Activated CD8-positive, alpha-beta memory T cell treated with anti-CD3 and anti-CD28 coated beads for 36 hours (primary cell): ENCODE data around the gene PRDX6. TPM values are rescaled to one million over a fixed set of nuclear protein-coding genes. Genes with fewer than 3 reads are reported as not detected.

Experiments
- CTCF ChIA-PET: fragments of 350-600 bp; sonication (Branson Sonifier 250); formaldehyde crosslinking; loops from one replicate; lab custom pipeline; 2021; ENCODE audit warnings: antibody characterized with exemption; lab: Charles Lee
- POLR2A ChIA-PET: fragments of 350-600 bp; sonication (Branson Sonifier 250); formaldehyde crosslinking; loops from one replicate; lab custom pipeline; 2021; ENCODE audit warnings: antibody characterized with exemption; lab: Charles Lee
- total RNA-seq, 2 experiments: library from RNA; stranded (reverse); gene quantifications; one replicate each; pipeline ENCODE4 v1.2.3, GENCODE V29; 2021

Gene PRDX6, protein sequence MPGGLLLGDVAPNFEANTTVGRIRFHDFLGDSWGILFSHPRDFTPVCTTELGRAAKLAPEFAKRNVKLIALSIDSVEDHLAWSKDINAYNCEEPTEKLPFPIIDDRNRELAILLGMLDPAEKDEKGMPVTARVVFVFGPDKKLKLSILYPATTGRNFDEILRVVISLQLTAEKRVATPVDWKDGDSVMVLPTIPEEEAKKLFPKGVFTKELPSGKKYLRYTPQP
- total RNA-seq = 100 to 1,000 TPM; 148 to 153 TPM

DNA sequence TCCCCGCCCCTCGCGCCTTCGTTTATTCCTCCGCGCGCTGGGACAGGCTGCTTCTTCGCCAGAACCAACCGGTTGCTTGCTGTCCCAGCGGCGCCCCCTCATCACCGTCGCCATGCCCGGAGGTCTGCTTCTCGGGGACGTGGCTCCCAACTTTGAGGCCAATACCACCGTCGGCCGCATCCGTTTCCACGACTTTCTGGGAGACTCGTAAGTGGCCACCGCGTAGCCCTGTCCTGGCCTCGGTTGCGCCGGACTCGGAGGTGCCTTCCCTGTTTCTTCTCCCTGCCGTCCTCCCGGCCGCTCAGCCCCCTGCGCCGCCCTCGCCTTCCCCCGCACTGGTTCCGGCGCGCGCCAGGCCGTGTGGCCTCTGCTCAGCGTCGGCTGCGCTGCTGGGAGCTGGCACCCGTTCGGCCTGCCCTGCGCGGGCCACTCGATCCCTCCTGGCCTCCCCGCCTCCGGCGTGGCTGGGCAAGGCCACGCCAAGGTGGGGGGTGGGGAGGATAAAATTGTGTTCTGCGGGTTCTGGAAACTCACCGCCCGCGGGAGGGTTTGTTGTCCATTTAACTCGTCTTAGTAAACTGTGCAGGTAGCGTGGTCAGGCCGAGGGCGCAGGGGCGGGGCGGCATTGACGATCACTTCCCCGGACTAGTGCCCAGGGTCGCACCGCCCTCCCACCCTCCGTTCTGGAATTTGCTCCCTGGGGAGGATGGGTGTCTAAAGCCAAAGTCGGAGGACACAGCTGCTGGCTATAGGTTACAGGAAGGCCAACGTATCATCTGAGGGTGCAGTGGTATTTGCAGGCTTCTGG is at the start of gene PRDX6:
TSS of gene PRDX6 (plus strand) at position 50 of the 808 bp plus-strand sequence. CDS start at position 113, 63 bp downstream.
- POLR2A ChIA-PET = interaction anchor here (0.6 to 2.4 kb wide), 6 partner anchors 48 to 393 kb away, joined by 3 to 12 read pairs (median 6); partner anchors contain the start of genes CENPL, DARS2, GAS5 and KLHL20

DNA sequence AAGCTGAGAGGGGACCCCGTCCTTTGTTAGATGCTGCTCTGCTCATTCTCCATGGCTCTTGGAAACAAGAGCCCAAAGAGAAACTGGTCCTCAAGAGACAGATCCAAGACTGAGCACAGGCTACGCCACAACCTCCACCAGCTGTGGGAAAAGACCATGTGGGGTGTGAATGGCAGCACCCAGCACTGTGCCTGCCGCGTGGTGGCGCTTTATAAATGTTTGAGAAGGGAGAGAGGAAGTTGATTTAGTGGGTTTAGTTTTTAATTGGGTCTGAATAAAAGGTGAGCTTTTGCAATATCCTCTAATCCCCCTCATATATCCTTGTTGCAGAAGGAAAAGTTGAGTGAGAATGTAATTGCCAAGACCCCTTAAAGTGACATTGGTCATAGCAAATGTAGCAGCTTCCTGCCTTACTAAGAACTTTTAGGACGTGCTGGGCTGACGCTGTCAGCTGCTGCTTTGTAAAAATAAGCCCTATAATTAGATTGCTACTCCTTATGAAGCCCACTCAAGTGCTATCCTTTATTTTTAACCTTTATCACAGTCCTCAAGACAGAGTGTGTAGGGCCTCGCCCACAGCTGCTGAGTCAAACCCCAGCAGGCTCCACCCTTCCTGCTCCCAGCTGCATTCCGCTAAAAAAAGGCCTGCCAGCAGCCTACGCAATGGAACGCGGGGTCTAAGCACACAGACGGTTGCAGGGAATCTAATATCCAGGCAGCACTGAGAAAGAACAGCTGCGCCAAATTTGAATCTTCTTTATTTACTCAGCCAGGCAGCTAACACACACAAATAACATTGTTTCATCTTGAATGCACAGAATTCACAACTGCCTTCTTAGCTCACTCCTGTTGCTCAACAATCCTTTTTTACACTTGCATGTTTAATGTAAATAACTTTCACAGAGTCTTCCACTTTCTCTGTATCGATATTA is 47.4 kb upstream of the PRDX6 start:
- POLR2A ChIA-PET = interaction anchor here (1.3 to 1.9 kb wide), 2 partner anchors 47 to 394 kb away, joined by 7 to 9 read pairs; partner anchors contain the start of genes CENPL and DARS2
- CTCF ChIA-PET = interaction anchor here (0.5 to 3.5 kb wide), 12 partner anchors 9 to 685 kb away, joined by 3 to 23 read pairs (median 4); partner anchors contain the start of genes CENPL, DARS2, KLHL20 and PRDX6

More for the DNA sequence above, at the start of gene PRDX6:
- CTCF ChIA-PET = interaction anchor here (1.4 to 3.3 kb wide), 2 partner anchors 18 to 47 kb away, joined by 4 to 23 read pairs; no protein-coding TSS in a partner anchor

DNA sequence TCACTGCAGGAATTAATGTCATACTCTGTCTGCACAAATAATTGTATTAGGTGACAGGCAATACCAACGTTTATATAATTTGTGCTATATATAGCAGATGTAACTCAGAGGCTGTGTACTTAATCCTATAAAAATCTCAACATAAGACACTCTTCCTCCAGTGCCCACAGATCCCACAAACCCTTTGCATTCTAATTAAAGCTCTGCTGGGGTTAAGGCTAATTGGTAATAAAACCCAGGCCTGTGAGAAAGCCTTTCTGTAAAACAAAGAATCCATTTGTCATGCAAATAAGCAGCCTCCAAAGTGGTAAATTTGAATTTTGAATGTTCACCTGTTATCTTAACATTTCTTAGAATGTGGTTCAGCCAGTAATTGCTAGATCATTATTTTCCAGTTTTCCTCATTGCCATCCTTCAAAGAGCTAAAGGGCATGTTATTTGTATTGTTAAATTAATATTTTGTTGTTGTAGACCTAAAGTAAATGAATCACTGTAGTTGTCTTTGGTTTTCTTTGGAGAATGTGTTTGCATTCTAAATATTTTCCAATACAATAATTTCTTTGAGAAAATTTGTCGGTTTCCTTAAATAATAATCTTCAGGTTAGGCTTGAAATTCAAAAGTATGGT is 46.3 kb upstream of the PRDX6 start:
- POLR2A ChIA-PET = no interaction called here
- CTCF ChIA-PET = interaction anchor here (0.8 to 3.5 kb wide), 7 partner anchors 9 to 686 kb away, joined by 3 to 23 read pairs (median 4); partner anchors contain the start of genes CENPL, DARS2 and PRDX6

DNA sequence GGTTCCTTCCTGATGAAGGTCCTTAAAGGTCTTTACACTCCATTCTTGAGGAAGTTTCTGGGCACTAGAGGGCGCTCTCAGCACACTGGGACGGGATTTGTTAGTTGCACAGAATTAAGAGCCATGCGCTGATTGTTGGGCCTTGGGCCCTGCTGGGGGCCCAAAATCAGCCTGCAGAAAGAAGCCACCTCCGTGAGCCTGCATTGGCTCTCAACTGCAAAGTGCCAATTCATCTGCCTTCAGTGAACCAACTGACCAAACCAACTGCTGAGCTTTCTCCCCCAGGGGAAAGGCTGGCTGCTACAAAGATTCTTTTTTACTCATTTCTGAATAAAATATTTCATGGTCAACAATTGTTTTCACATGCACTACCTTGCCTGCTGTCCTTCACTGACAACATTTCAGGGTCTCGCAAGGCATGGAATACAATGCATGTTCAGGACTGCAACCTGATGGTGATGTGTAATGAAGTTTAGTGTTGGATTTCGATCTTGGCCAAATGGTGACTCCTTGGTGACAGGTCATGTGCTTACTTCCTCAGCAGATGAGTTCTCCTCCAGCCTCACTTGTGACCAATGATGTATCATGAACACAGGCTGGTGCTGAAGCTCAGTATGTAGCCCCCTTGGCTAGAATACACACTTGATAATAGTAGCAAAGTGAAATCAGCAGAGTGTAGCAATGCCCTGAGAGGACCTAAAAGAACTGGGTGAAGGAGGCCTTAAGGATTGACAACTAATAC is 45.7 kb upstream of the PRDX6 start:
- POLR2A ChIA-PET = no interaction called here
- CTCF ChIA-PET = interaction anchor here (0.8 to 3.5 kb wide), 9 partner anchors 10 to 686 kb away, joined by 3 to 23 read pairs (median 4); partner anchors contain the start of genes CENPL, DARS2 and PRDX6

DNA sequence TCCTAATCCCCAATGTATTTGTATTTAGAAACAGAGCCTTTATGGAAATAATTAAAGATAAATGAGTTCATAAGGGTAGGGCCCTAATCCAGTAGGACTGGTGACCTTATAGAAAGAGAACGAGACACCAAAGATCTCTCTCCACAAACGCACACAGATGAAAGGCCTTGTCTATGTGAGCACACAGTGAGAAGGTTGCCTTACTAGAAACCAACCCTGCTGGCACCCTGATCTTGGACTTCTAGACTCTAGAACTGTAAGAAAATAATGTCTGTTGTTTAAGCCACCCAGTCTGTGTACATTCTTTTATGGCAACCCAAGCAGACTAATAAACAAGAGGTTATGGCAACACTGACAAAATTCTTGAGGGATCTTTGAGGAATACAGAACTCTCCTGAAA is 44.8 kb upstream of the PRDX6 start:
- POLR2A ChIA-PET = no interaction called here
- CTCF ChIA-PET = interaction anchor here (1.6 kb wide), 1 partner anchor 20 kb away, joined by 3 read pairs; no protein-coding TSS in a partner anchor

DNA sequence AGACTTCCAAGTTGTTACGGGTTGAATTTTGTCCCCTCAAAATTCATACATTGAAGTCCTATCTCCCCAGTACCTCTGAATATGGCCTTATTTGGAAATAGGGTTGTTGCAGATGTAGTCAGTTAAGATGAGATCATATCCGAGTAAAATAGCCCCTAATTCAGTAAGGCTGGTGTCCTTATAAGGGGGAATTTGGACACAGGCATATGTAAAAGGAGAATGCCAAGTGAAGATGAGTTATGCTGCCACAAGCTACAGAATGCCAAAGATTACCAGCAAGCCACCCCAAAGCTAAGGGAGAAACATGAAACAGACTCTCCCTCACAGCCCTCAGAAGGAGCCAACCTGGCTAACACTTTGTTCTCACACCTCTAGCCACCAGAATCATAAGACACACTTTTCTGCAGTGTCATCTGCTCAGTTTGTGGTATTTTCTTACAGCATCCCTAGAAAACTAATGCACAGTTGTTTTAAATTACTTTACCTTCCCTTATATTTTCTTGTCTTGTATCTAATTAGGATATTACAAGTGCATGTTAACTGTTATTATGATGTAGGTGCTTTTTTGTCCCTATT is 43.3 kb upstream of the PRDX6 start:
- CTCF ChIA-PET = no interaction called here
- POLR2A ChIA-PET = no interaction called here

DNA sequence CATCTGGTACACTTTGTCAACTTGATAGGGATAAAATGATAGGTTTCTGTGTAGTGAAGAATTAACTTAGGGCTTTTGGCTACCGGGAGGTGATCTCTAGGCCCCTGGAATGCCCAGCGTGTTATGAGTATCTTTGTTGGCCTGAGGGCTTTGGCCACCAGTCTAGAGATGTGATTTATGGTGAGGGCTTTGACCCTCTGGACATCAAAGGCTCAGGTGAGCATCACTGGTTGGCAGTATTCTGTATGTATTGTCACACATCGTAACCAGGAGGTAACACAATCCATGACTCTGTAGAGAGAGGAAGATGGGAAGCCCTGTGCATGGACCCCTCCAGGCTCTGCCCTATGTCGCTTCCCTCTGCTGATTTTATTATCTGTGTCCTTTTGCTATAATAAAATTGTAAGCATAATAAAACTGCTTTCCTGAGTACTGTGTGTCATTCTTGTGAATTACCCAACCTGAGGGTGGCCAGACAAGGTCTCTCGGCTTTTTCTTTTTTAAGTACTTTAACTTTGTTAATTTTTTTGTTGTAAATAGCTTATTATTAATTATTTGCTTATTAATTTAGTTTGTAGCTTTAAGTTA is 40.2 kb upstream of the PRDX6 start:
- ChIA-PET CTCF (no interaction called here), POLR2A (no interaction called here)

DNA sequence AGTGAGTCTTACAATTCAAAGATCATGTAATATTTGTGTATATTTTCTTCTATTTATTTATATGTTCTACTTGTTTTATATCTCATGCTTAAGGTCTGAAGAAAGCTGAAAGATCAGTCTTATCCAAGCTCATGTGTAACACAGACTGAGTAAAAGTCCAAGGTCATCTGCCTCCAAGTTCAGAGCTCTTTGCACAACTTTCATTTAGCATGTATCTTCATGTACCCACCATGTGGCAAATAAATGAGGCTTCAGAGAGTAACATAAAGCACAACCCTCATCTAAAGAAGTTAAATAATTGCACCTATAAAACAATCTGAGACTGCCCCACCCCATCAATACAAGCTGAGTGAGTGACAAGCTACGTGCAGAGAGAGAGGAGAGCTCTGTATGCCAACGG is 38.5 kb upstream of the PRDX6 start:
- ChIA-PET POLR2A (no interaction called here), CTCF (interaction anchor here (0.8 to 1.1 kb wide), 2 partner anchors 9 to 19 kb away, joined by 3 to 5 read pairs; no protein-coding TSS in a partner anchor)

DNA sequence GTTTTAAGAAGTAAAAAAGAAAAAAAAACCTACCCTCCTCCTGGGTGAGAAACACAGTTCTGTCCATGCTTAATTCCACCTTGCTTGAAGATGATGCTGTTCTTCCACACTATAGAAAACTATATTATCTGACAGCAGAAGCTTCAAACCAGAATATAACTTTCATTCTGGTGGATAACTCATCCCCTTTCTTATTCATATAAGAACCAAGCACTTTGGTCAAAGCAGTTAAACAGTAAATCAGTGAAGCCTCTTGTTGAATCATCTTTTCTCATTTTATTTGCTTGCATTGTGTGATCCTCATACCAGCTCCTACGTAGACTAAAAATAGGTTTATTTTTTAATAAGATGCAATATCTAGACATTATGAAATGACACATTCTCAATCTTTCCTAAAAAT is 36.7 kb upstream of the PRDX6 start:
- CTCF ChIA-PET = interaction anchor here (1.2 kb wide), 1 partner anchor 11 kb away, joined by 3 read pairs; no protein-coding TSS in a partner anchor
- POLR2A ChIA-PET = no interaction called here

DNA sequence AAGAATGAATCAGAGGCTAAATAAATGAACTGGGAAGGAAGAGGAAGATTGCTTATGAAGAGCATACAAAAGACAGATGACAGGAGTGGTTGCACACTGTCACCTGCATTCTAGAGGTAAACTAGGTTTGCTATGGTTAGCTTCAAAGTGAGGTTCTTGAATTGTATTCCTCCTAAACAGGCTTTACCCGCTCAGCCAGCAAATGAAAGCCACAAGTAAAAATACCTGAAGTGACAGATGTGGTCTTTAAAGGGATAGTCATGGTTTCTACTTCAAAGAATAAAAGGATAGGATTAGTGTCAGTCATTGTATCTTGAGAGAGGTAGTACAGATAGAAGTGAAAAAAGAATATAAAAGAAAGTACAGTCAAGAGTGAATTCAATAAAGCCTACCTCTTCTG is 32.4 kb upstream of the PRDX6 start:
- POLR2A ChIA-PET = no interaction called here
- CTCF ChIA-PET = no interaction called here

DNA sequence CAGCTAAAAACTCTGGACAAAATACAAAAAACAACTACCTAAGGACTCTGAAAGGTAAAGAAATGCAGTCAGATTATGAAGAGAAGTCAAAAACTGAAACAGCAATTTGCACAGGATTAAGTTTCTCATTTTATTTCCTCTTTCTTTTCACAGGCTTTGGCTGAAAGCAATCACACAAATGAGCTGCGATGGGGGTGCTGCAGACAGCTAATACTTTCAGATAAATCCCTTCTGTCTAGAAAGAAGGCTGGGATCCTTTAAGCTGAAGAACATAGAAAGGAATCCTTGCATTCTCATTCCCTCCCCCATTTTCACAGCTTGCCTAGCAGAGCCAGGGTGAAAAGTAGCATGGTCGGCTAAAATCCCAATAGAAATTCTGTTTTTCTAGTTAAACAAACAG is 32.0 kb upstream of the PRDX6 start:
- ChIA-PET CTCF (no interaction called here), POLR2A (no interaction called here)

DNA sequence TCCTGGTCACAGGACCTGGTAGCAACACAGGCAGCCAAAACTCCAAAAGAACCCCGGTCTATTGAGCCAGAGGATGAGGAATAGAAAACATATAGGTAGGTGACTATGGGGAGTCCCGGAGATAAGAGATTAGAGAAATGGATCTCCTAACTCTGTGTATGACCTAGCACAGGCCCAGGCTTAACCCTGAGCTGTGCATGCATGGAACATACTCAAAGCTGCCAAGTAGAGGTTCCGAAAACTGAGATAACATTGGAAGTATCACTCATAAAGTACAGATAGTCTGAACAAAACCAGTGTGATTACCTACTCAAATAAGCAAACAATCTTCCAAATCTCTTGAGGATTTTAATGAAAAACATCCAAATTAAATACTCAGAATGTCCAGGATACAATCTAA is 31.5 kb upstream of the PRDX6 start:
- CTCF ChIA-PET = no interaction called here
- POLR2A ChIA-PET = no interaction called here

DNA sequence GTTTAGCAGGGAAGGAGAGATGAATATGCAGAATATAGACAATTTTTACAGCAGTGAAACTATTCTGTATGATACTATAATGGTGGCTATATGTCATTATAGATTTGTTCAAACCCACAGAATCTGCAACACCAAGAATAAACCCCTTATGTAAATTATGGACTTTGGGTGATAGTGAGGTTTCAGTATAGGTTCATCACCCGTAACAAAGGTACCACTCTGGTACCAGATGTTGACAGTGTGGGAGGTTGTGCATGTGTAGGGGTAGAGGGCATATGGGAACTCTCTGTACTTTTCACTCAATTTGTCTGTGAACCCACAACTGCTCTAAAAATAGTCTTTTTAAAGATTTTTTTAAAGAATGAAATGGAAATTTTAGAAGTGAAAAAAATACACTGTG is 29.9 kb upstream of the PRDX6 start:
- ChIA-PET POLR2A (no interaction called here), CTCF (no interaction called here)

DNA sequence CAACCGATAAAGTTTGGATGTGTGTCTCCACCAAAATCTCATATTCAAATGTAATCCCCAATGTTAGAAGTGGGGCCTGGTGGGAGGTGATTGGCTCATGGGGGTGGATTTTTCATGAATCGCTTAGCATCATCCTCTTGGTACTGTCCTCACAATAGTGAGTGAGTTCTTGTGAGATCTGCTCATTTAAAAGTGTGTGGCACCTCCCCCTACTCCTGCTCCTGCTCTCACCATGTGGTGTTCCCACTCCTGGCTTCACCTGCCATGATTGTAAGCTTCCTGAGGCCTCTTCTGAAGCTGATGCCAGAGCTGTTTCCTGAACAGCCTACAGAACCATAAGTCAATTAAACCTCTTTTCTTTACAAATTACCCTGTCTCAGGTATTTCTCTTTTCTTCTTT is 28.2 kb upstream of the PRDX6 start:
- CTCF ChIA-PET = no interaction called here

DNA sequence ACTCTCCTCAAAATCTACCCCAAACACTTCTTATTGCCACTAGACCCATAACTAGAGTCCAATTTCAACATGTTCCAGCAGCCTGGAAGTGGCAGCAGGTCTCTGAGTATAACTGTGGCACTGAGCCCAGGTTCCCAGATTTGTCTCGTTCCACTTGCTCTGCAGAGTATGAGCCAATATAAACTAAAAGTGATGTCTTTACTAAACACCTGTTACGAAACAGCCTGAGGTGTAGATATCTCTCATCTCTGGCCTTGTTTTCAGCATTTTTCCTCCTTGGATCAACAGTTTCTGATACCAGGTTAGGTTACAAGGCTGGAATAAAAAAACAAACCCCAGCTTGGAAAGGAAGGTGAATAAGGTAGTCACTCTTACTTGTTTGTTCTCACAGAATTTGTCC is 25.2 kb upstream of the PRDX6 start:
- CTCF ChIA-PET = interaction anchor here (0.7 kb wide), 1 partner anchor 20 kb away, joined by 3 read pairs; no protein-coding TSS in a partner anchor
- POLR2A ChIA-PET = no interaction called here

More for the DNA sequence above, 28.2 kb upstream of the PRDX6 start:
- POLR2A ChIA-PET = no interaction called here

DNA sequence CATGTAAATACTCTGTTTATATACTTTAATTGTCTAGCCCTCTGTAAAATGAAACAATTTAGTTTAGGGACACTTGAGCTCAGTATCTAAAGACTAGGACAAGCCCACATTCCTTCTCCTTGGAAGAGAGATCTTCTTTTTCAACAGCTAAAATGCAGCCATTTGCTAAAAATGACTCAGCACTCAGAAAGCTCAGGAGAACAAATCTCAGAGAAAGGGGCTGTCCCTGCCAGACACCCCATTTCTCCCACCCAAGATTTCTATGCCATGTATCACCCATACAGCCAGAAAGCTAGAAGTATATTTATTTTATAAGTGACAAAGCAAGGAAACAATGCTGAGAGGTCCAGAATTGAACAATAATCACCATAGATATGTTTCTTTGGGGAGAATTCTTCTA is 23.2 kb upstream of the PRDX6 start:
- ChIA-PET POLR2A (no interaction called here), CTCF (no interaction called here)
